GM12891 (cell line): ENCODE data around the gene SSX4B.

Experiments used
- POLR2A ChIP-seq: IDR thresholded peaks from 2 replicates; pipeline ENCODE4 v1.6.1; 2011; ENCODE audit warnings: low read depth, low read length, control low read depth
- POLR2AphosphoS5 ChIP-seq: IDR thresholded peaks from 2 replicates; pipeline ENCODE4 v1.6.1; 2011; ENCODE audit warnings: low read depth, low read length, control low read depth
- TAF1 ChIP-seq: IDR thresholded peaks from 2 replicates; pipeline ENCODE4 v1.6.1; 2011; ENCODE audit warnings: low read depth, low read length, control low read depth

- TF ChIP-seq POLR2A (no peak), POLR2AphosphoS5 (no peak), TAF1 (no peak)
These were observed 47.7 kb upstream of the SSX4B start for GRCh38 chrX:48459483-48459882.
